PC-3 (cell line): ENCODE data around the gene TROAP. TPM values are rescaled to one million over a fixed set of nuclear protein-coding genes. Genes with fewer than 3 reads are reported as not detected.

ENCODE experiments used
- ATAC-seq: fragments of 200-7000 bp; cut with Tn5 transposase; 2 replicates; pipeline ENCODE4 v1.9.1; 2020; ENCODE audit warnings: mild to moderate bottlenecking, moderate library complexity
- BruUV-seq: library from RNA; stranded (reverse); fragments of 400-500 nt; replicated peaks from 2 replicates; lab custom pipeline; 2021; lab: Mats Ljungman, UMichigan
- CTCF ChIA-PET: fragments of 300-600 bp; sonication (Branson Sonifier 250); formaldehyde crosslinking; loops from one replicate; lab custom pipeline; 2022; ENCODE audit warnings: antibody characterized with exemption; lab: Charles Lee
- POLR2A ChIA-PET: fragments of 300-600 bp; sonication (Branson Sonifier 250); formaldehyde crosslinking; loops from one replicate; lab custom pipeline; 2022; ENCODE audit warnings: antibody characterized with exemption; ENCODE audit not compliant: unreplicated experiment; lab: Charles Lee
- DNase-seq: peaks from one replicate; pipeline ENCODE4 v3.0.0-alpha.2; 2015
- H2AFZ ChIP-seq: fragments of 300-600 bp; sonication (generic); 2 replicates; pipeline ENCODE4 v1.6.0; 2016; ENCODE audit warnings: antibody characterized with exemption, low read length
- H3F3A ChIP-seq: fragments of 300-600 bp; sonication (generic); one replicate; pipeline ENCODE4 v1.6.0; 2017; ENCODE audit warnings: antibody characterized with exemption, low read length, control low read depth, mild to moderate bottlenecking; ENCODE audit not compliant: unreplicated experiment
- H3K27ac ChIP-seq: fragments of 300-600 bp; sonication (generic); 2 replicates; pipeline ENCODE4 v1.5.1; 2016; ENCODE audit warnings: mild to moderate bottlenecking, low read length
- H3K27me3 ChIP-seq: fragments of 300-600 bp; sonication (generic); 2 replicates; pipeline ENCODE4 v1.6.1; 2016; ENCODE audit warnings: low read length, mixed read lengths
- H3K36me3 ChIP-seq: fragments of 300-600 bp; sonication (generic); 2 replicates; pipeline ENCODE4 v1.6.1; 2016; ENCODE audit warnings: low read depth, mixed run types, low read length, mixed read lengths
- H3K4me1 ChIP-seq: fragments of 300-600 bp; sonication (generic); 2 replicates; pipeline ENCODE4 v1.5.1; 2016; ENCODE audit warnings: low read length; ENCODE audit not compliant: insufficient read depth
- H3K4me2 ChIP-seq: fragments of 300-600 bp; sonication (generic); 2 replicates; pipeline ENCODE4 v1.6.0; 2016; ENCODE audit warnings: low read length
- H3K4me3 ChIP-seq: fragments of 300-600 bp; sonication (generic); 2 replicates; pipeline ENCODE4 v1.5.1; 2016; ENCODE audit warnings: mild to moderate bottlenecking, low read length, mixed read lengths
- H3K79me2 ChIP-seq: fragments of 300-600 bp; sonication (generic); 2 replicates; pipeline ENCODE4 v1.6.1; 2017; ENCODE audit warnings: low read length, mixed read lengths
- H3K9ac ChIP-seq: fragments of 300-600 bp; sonication (generic); 2 replicates; pipeline ENCODE4 v1.6.0; 2016; ENCODE audit warnings: mild to moderate bottlenecking, low read length
- H3K9me2 ChIP-seq: fragments of 300-600 bp; sonication (generic); replicated peaks from 2 replicates; pipeline ENCODE4 v1.6.1; 2016; ENCODE audit warnings: mixed run types, low read length, mixed read lengths
- H3K9me3 ChIP-seq: fragments of 300-600 bp; sonication (generic); 2 replicates; pipeline ENCODE4 v1.6.1; 2016; ENCODE audit warnings: low read length, mixed read lengths
- H4K20me1 ChIP-seq: fragments of 300-600 bp; sonication (generic); 2 replicates; pipeline ENCODE4 v1.6.1; 2016; ENCODE audit warnings: low read length, mixed read lengths
- EZH2 ChIP-seq: fragments of 300-600 bp; sonication (generic); IDR thresholded peaks from one replicate; pipeline ENCODE4 v1.6.1; 2017; ENCODE audit warnings: antibody characterized with exemption, mild to moderate bottlenecking, low read length; ENCODE audit not compliant: unreplicated experiment
- EZH2phosphoT487 ChIP-seq: fragments of 300-600 bp; sonication (generic); IDR thresholded peaks from 2 replicates; pipeline ENCODE4 v1.6.1; 2018; ENCODE audit warnings: mild to moderate bottlenecking, antibody characterized with exemption, low read length, borderline replicate concordance
- intact Hi-C: fragments of 100-400 bp; cut with micrococcal nuclease; formaldehyde crosslinking; loops from 2 replicates; pipeline ENCODE4 v1.9.0; 2023
- total RNA-seq: library from RNA; depleted of rRNA; stranded (reverse); fragments of >200 nt; gene quantifications from 2 replicates; pipeline ENCODE4 v1.2.3, GENCODE V29; 2014
- TF ChIP-seq, protein P1 (sequence below): fragments of 300-600 bp; sonication (generic); conservative IDR thresholded peaks from 2 replicates; pipeline ENCODE4 v1.5.1; 2017; ENCODE audit warnings: antibody characterized with exemption, low read depth, mild to moderate bottlenecking, low read length

Gene TROAP
- total RNA-seq, 1 experiment from 2014 or later: 103 TPM

DNA sequence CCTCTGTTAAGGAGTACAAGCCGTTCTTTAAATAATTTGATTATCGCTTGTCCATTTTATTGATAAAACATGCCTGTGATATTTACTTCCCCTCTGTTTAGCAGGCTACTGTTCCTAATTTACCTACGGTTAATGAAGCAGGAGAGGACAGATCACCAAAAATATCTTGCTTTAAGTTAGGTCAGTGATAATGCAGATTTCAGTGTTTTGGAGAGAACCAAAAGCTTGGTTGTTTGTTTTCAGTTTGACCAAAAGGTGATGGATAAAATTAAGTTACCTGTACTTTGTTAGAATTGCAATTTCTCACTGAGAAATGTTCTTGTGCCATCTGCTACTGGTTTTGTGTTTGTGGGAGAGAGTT is 45.2 kb downstream of the TROAP start:
- no peaks in the 10 kb centered on the region for H3K27me3 ChIP-seq
- H3F3A ChIP-seq: no peaks in the 10 kb centered on the region
- H3K9me3 ChIP-seq: no peaks in the 10 kb centered on the region
- BruUV-seq: TSS peak; percentile 47
- intact Hi-C loops: no loop called here
- H3K4me1 ChIP-seq: peaks cover 37% of the 10 kb centered on the region
- peaks cover 10% of the 10 kb centered on the region for H4K20me1 ChIP-seq
- CTCF ChIA-PET: interaction anchor here (0.7 kb wide), 1 partner anchor 121 kb away, joined by 9 read pairs; no protein-coding TSS in a partner anchor
- H3K9me2 ChIP-seq: no peaks in the 10 kb centered on the region
- DNase-seq (no peak), ATAC-seq (no peak)
- H3K4me3 ChIP-seq: peak overlapping the region; percentile 85
- peaks cover 1% of the 10 kb centered on the region; the same call in 1 of the 2 replicates for H3K36me3 ChIP-seq
- H3K9ac ChIP-seq: peak overlapping the region; percentile 96
- TF ChIP-seq EZH2phosphoT487 (no peak), EZH2 (no peak)
- TF ChIP-seq, protein P1, sequence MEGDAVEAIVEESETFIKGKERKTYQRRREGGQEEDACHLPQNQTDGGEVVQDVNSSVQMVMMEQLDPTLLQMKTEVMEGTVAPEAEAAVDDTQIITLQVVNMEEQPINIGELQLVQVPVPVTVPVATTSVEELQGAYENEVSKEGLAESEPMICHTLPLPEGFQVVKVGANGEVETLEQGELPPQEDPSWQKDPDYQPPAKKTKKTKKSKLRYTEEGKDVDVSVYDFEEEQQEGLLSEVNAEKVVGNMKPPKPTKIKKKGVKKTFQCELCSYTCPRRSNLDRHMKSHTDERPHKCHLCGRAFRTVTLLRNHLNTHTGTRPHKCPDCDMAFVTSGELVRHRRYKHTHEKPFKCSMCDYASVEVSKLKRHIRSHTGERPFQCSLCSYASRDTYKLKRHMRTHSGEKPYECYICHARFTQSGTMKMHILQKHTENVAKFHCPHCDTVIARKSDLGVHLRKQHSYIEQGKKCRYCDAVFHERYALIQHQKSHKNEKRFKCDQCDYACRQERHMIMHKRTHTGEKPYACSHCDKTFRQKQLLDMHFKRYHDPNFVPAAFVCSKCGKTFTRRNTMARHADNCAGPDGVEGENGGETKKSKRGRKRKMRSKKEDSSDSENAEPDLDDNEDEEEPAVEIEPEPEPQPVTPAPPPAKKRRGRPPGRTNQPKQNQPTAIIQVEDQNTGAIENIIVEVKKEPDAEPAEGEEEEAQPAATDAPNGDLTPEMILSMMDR: no peak
- peak overlapping the region; percentile 94 for H3K4me2 ChIP-seq
- H2AFZ ChIP-seq: peak overlapping the region; percentile 99
- POLR2A ChIA-PET: interaction anchor here (0.6 kb wide), 1 partner anchor 144 kb away, joined by 8 read pairs; no protein-coding TSS in a partner anchor
- peaks cover 62% of the 10 kb centered on the region for H3K79me2 ChIP-seq
- H3K27ac ChIP-seq: peak overlapping the region; percentile 25

DNA sequence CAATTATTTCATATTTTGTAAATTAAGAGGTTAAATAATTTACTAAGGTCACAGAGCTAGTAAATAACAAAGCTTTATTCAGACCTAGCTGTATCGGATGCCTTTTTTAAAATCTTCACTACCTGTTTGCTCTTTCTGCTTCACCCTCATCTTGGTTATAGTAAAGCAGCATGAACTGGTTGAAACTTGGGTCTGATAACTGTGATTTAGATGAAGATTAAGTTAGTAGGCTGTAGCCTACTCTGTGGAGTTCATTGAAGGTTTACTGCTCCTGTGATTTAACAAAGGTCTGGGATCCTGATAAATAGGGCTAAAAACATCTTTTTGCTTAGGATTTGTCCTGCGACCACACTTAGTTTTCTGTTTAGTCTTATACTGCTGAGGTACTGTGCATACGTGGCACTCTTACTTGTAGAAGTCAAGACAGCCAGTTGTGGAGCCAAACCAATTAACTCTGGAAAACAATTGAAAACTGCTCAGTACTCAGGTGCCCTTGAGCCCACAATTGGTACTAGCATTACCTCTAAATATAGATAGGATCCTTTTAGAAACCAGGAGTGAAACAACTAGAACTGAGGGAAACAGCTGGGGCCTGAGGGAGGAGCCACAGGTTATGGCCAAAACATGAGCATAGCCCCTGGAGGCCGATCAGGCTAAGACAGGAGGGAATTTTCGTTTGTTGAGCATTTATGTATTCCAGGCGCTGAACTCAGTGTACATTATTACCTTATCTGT is 46.5 kb downstream of the TROAP start:
- no peaks in the 10 kb centered on the region for H3K27me3 ChIP-seq
- H3K27ac ChIP-seq: no peak overlapping the region
- BruUV-seq: no TSS peak
- H2AFZ ChIP-seq: no peak overlapping the region
- no peak overlapping the region for H3K9ac ChIP-seq
- no peaks in the 10 kb centered on the region for H3F3A ChIP-seq
- POLR2A ChIA-PET: no interaction called here
- CTCF ChIA-PET: no interaction called here
- peak; percentile 61 for DNase-seq
- peaks cover 10% of the 10 kb centered on the region for H4K20me1 ChIP-seq
- no peaks in the 10 kb centered on the region for H3K9me3 ChIP-seq
- H3K4me1 ChIP-seq: peaks cover 36% of the 10 kb centered on the region
- peaks cover 74% of the 10 kb centered on the region for H3K79me2 ChIP-seq
- H3K4me3 ChIP-seq: peak overlapping the region; percentile 85
- intact Hi-C loops: no loop called here
- peak overlapping the region; percentile 94 for H3K4me2 ChIP-seq
- peaks cover 5% of the 10 kb centered on the region; the same call in 1 of the 2 replicates for H3K36me3 ChIP-seq
- no peak for ATAC-seq
- H3K9me2 ChIP-seq: no peaks in the 10 kb centered on the region
- TF ChIP-seq, protein P1: peak; percentile 43
- no peak for TF ChIP-seq EZH2phosphoT487
- TF ChIP-seq EZH2: no peak

DNA sequence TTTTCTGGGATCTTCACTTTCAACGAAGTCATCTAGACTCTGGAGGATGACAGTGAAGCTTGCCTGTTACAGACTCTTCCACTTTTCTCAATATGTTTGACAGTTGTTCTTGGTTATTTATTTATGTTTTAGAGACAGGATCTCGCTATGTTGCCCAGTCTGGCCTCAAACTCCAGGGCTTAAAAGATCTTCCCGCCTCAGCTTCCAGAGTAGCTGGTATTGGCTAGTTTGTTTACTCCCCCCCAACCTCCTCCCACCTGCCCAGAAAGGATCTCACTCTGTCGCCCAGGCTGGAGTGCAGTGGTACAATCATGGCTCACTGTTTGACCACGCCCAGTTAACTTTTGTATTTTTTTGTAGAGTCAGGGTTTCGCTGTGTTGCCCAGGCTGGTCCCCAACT is 47.5 kb downstream of the TROAP start:
- Histone ChIP-seq H3K4me3 (no peak overlapping the region), H3K9ac (no peak overlapping the region), H3K27me3 (no peaks in the 10 kb centered on the region), H3K9me2 (no peaks in the 10 kb centered on the region), H3K4me2 (no peak overlapping the region), H3K27ac (no peak overlapping the region), H3K4me1 (peaks cover 26% of the 10 kb centered on the region), H3K36me3 (peaks cover 5% of the 10 kb centered on the region; the same call in 1 of the 2 replicates), H3F3A (no peaks in the 10 kb centered on the region), H3K9me3 (no peaks in the 10 kb centered on the region), H3K79me2 (peaks cover 84% of the 10 kb centered on the region), H4K20me1 (peaks cover 10% of the 10 kb centered on the region), H2AFZ (no peak overlapping the region)
- POLR2A ChIA-PET: no interaction called here
- BruUV-seq: no TSS peak
- DNase-seq (no peak), ATAC-seq (no peak)
- CTCF ChIA-PET: no interaction called here
- intact Hi-C loops: no loop called here
- TF ChIP-seq, protein P1: no peak
- TF ChIP-seq EZH2: no peak
- TF ChIP-seq EZH2phosphoT487: no peak
